Endothelial cell of umbilical vein (primary cell): Measurements from ENCODE around the gene SMAD3. TPM values are rescaled to one million over a fixed set of nuclear protein-coding genes. Genes with fewer than 3 reads are reported as not detected.

Source experiments
- BruUV-seq: library from RNA; stranded (reverse); fragments of 400-500 nt; replicated peaks from 2 replicates; lab custom pipeline; 2021; lab: Mats Ljungman, UMichigan
- CTCF ChIA-PET: fragments of 300-600, 350-600 bp; sonication (Branson Sonifier 250); formaldehyde crosslinking; loops from one replicate; lab custom pipeline; 2021; ENCODE audit warnings: antibody characterized with exemption, inconsistent platforms; lab: Charles Lee
- POLR2A ChIA-PET: fragments of 300-600, 350-600 bp; sonication (Branson Sonifier 250); formaldehyde crosslinking; loops from one replicate; lab custom pipeline; 2021; ENCODE audit warnings: antibody characterized with exemption, inconsistent platforms; lab: Charles Lee
- DNase-seq: peaks from one replicate; pipeline ENCODE4 v3.0.0-alpha.2; 2011; ENCODE audit warnings: low read depth, low spot score
- FAIRE-seq: peaks from 2 replicates; lab custom pipeline; 2011; peaks lifted over from hg19 to GRCh38; lab: Jason Lieb, UNC
- H2AFZ ChIP-seq: 2 replicates; pipeline ENCODE4 v1.6.0; 2012; ENCODE audit warnings: low read depth, low read length, control low read depth, inconsistent platforms
- H3K27ac ChIP-seq: 2 replicates; pipeline ENCODE4 v1.5.1; 2011; ENCODE audit warnings: low read depth, mild to moderate bottlenecking, control low read depth, low read length, moderate library complexity; ENCODE audit not compliant: insufficient read depth
- H3K27me3 ChIP-seq, 2 experiments: 2 replicates each; pipeline versions ENCODE4 v1.6.0 to v1.6.1; 2011; ENCODE audit warnings: low read length in 2 of 2, mixed read lengths in 1 of 2; ENCODE audit not compliant: control insufficient read depth in 2 of 2, insufficient read depth in 2 of 2
- H3K36me3 ChIP-seq, 2 experiments: 2 replicates in 1 of 2; 3 replicates in 1 of 2; pipeline ENCODE4 v1.5.1; 2011; ENCODE audit warnings: low read length in 2 of 2, mild to moderate bottlenecking in 1 of 2, moderate library complexity in 1 of 2; ENCODE audit not compliant: control insufficient read depth in 2 of 2, insufficient read depth in 2 of 2; ENCODE audit errors: extremely low read depth in 1 of 2
- H3K4me1 ChIP-seq: 3 replicates; pipeline ENCODE4 v1.5.1; 2011; ENCODE audit warnings: mild to moderate bottlenecking, low read length; ENCODE audit not compliant: control insufficient read depth, insufficient read depth; ENCODE audit errors: extremely low read depth
- H3K4me2 ChIP-seq: 2 replicates; pipeline ENCODE4 v1.6.1; 2011; ENCODE audit warnings: low read length, control low read depth, mixed read lengths; ENCODE audit not compliant: insufficient read depth
- H3K4me3 ChIP-seq, 3 experiments: fragments of 200-600 bp in 1 of 3; sonication (generic), shearing (Covaris generic) in 1 of 3; replicated peaks in 1 of 3; 2 replicates each; pipeline ENCODE4 v1.5.1; 2011 to 2016; ENCODE audit warnings: control low read depth in 3 of 3, low read length in 3 of 3, mild to moderate bottlenecking in 2 of 3, inconsistent platforms in 1 of 3, low read depth in 1 of 3, moderate library complexity in 1 of 3; ENCODE audit not compliant: insufficient read depth in 1 of 3
- H3K79me2 ChIP-seq: 2 replicates; pipeline ENCODE4 v1.6.0; 2012; ENCODE audit warnings: low read length, inconsistent platforms; ENCODE audit not compliant: control insufficient read depth, insufficient read depth
- H3K9ac ChIP-seq: replicated peaks from 2 replicates; pipeline ENCODE3; 2011; ENCODE audit warnings: low read length, control low read depth; ENCODE audit not compliant: insufficient read depth; ENCODE audit errors: extremely low read depth
- H3K9me1 ChIP-seq: replicated peaks from 3 replicates; pipeline ENCODE4 v1.6.0; 2011; ENCODE audit warnings: mild to moderate bottlenecking, low read length; ENCODE audit not compliant: control insufficient read depth, insufficient read depth; ENCODE audit errors: extremely low read depth
- H3K9me3 ChIP-seq: replicated peaks from 2 replicates; pipeline ENCODE4 v1.5.1; 2012; ENCODE audit warnings: low read length, inconsistent platforms; ENCODE audit not compliant: control insufficient read depth, insufficient read depth
- H4K20me1 ChIP-seq: replicated peaks from 2 replicates; pipeline ENCODE3; 2011; ENCODE audit warnings: mild to moderate bottlenecking, low read length; ENCODE audit not compliant: control insufficient read depth, insufficient read depth; ENCODE audit errors: extremely low read depth
- CTCF ChIP-seq, 2 donors: IDR thresholded peaks; 1 replicate in 1 of 2; 2 replicates in 1 of 2; pipeline ENCODE4 v1.5.1; 2011; ENCODE audit warnings: low read length in 2 of 2, mild to moderate bottlenecking in 2 of 2, moderate library complexity in 2 of 2, control low read depth in 1 of 2, inconsistent platforms in 1 of 2, low read depth in 1 of 2; ENCODE audit not compliant: insufficient read depth in 1 of 2; ENCODE audit errors: extremely low read depth in 1 of 2
- EZH2 ChIP-seq: IDR thresholded peaks from 2 replicates; pipeline ENCODE4 v1.6.1; 2012; ENCODE audit warnings: borderline replicate concordance, low read depth, mild to moderate bottlenecking, moderate library complexity, low read length, inconsistent platforms; ENCODE audit not compliant: severe bottlenecking
- FOS ChIP-seq: IDR thresholded peaks from 2 replicates; pipeline ENCODE4 v1.6.1; 2011; ENCODE audit warnings: mild to moderate bottlenecking, low read length, moderate library complexity, borderline replicate concordance; ENCODE audit not compliant: insufficient read depth
- GATA2 ChIP-seq: IDR thresholded peaks from 2 replicates; pipeline ENCODE4 v1.7.0; 2011; ENCODE audit warnings: low read depth, mild to moderate bottlenecking, moderate library complexity, mixed read lengths, low read length; ENCODE audit not compliant: insufficient read length, insufficient read depth
- JUN ChIP-seq: IDR thresholded peaks from 2 replicates; pipeline ENCODE4 v1.6.1; 2011; ENCODE audit warnings: borderline replicate concordance, low read depth; ENCODE audit not compliant: insufficient read length, insufficient read depth
- MYC ChIP-seq: IDR thresholded peaks from one replicate; pipeline ENCODE4 v1.6.1; 2011; ENCODE audit warnings: mild to moderate bottlenecking, low read depth, low read length
- POLR2A ChIP-seq: IDR thresholded peaks from 2 replicates; pipeline ENCODE4 v1.6.1; 2012; ENCODE audit warnings: low read depth, mild to moderate bottlenecking, control low read depth, low read length
- POLR2AphosphoS5 ChIP-seq: IDR thresholded peaks from 2 replicates; pipeline ENCODE4 v1.6.1; 2012; ENCODE audit warnings: low read depth, mild to moderate bottlenecking, control low read depth, low read length, moderate library complexity; ENCODE audit not compliant: insufficient read depth
- dilution Hi-C: fragments of 300-500 bp; cut with MboI; formaldehyde crosslinking; loops from one replicate; pipeline ENCODE4 v1.15.0; 2019; ENCODE audit warnings: low sequenced_read_pairs; ENCODE audit not compliant: extremely low pct_ligation_motif_present
- intact Hi-C: fragments of 100-400 bp; cut with micrococcal nuclease; formaldehyde crosslinking; loops from one replicate; pipeline ENCODE4 v1.10.0; 2022
- polyA plus RNA-seq, 4 experiments: library from polyadenylated mRNA; depleted of rRNA in 3 of 4; stranded (reverse) in 3 of 4; unstranded in 1 of 4; fragments of >200 nt; gene quantifications; 2 replicates each; pipeline versions ENCODE4 v1.2.1 to v1.2.3, GENCODE V29; 2011 to 2012; ENCODE audit warnings: missing spikeins in 1 of 4
- total RNA-seq: library from RNA; stranded (reverse); gene quantifications from 2 replicates; pipeline ENCODE4 v1.2.3, GENCODE V29; 2021
- TF ChIP-seq, protein P1 (sequence below): IDR thresholded peaks from 2 replicates; pipeline ENCODE4 v1.6.1; 2011; ENCODE audit not compliant: insufficient read depth, insufficient read length

SMAD3 gene
- total and polyA plus RNA-seq, 2 donors (not counting 3 experiments of a cell fraction or from before 2014, with no cell fraction given) = 56.4 to 88.2 TPM

DNA sequence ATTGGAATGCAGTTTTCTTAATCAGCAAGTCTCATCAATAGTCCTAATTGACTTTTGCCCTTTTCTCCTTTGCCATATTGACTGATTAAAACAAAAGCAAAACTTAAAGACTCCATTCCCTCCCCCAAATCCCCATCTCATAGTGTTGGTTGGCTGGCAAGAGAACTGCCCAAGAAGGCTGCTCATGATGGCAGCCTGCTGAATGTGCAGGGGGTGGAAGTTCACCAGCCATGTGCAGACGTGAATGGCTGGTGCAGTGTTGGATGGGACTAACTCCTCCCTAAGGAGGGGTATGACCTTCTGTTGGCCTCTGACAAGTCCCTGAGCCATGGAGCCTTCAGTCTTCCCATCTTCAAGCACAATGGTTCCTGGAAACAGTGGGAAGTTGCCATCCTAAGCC, 7.0 kb downstream of the SMAD3 start:
- dilution Hi-C loops = no loop called here
- Histone ChIP-seq H3K27ac (no peak overlapping the region), H2AFZ (no peak overlapping the region), H3K79me2 (peaks cover 95% of the 10 kb centered on the region), H3K4me2 (no peak overlapping the region), H4K20me1 (no peaks in the 10 kb centered on the region), H3K36me3 (peaks cover 0 to 4% of the 10 kb centered on the region in 2 experiments), H3K27me3 (no peaks in the 10 kb centered on the region), H3K9me1 (no peaks in the 10 kb centered on the region), H3K4me1 (peaks cover 68% of the 10 kb centered on the region), H3K4me3 (no peak overlapping the region), H3K9me3 (no peaks in the 10 kb centered on the region), H3K9ac (no peak overlapping the region)
- CTCF ChIA-PET = interaction anchor here (1.3 to 2.0 kb wide), 2 partner anchors 9 to 126 kb away, joined by 4 to 6 read pairs; no protein-coding TSS in a partner anchor
- FAIRE-seq (no peak), DNase-seq (no peak)
- BruUV-seq = no TSS peak
- TF ChIP-seq POLR2A = no peak
- TF ChIP-seq MYC = no peak
- TF ChIP-seq CTCF (IDR thresholded peaks at IDR 0.05; ENCODE audit: extremely low read depth in 1 of 2, insufficient read depth in 1 of 2, low read depth in 1 of 2, low read length in 2 of 2) = no peak
- TF ChIP-seq GATA2 = no peak
- no peak for TF ChIP-seq JUN
- TF ChIP-seq POLR2AphosphoS5 = no peak
- no peak for TF ChIP-seq FOS
- TF ChIP-seq EZH2 = no peak
- TF ChIP-seq, protein P1, sequence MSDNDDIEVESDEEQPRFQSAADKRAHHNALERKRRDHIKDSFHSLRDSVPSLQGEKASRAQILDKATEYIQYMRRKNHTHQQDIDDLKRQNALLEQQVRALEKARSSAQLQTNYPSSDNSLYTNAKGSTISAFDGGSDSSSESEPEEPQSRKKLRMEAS = no peak
- intact Hi-C loops = no loop called here
- POLR2A ChIA-PET = no interaction called here
